ENCODE measurements around the gene TRIM41. TPM values are rescaled to one million over a fixed set of nuclear protein-coding genes. Genes with fewer than 3 reads are reported as not detected.

Gene TRIM41
- total and polyA plus RNA-seq, 9 of the 15 experiments (the other 6 are each of a cell fraction or from before 2014, with no cell fraction given), result 1.8 to 47.6 (median 20.9) TPM

GRCh38 chr5:181259283-181259682, 36.2 kb downstream of the TRIM41 start:
- Histone ChIP-seq H3K27ac (ENCODE audit: extremely low read depth, low read depth, low read length) (peak overlapping the region; percentile 99; the same call in 1 of the 3 replicates), H3K27me3 (ENCODE audit: control insufficient read depth in 2 of 2, insufficient read depth in 2 of 2, low read length in 2 of 2) (no peaks in the 10 kb centered on the region), H3K79me2 (ENCODE audit: control insufficient read depth, insufficient read depth, low read length) (peaks cover 84% of the 10 kb centered on the region), H3K4me1 (replicated peaks in 1 of 2; ENCODE audit: control insufficient read depth in 2 of 2, insufficient read depth in 2 of 2, low read length in 2 of 2) (peaks cover 23 to 25% of the 10 kb centered on the region in 2 experiments; a peak in 4 of 5 replicates), H4K20me1 (replicated peaks; ENCODE audit: control insufficient read depth, insufficient read depth, low read length) (peaks cover 33% of the 10 kb centered on the region), H3K9ac (ENCODE audit: insufficient read depth in 1 of 2, low read depth in 2 of 2, low read length in 2 of 2) (peak overlapping the region; percentile 98 to 99; a peak in 3 of 4 replicates), H2AFZ (ENCODE audit: low read depth, low read length) (no peak overlapping the region), H3K4me2 (ENCODE audit: insufficient read depth, low read length) (peak overlapping the region; percentile 99), H3K4me3 (peak overlapping the region; percentile 98), H3K9me3 (replicated peaks; ENCODE audit: control insufficient read depth, insufficient read depth, low read depth, low read length) (no peaks in the 10 kb centered on the region), H3K9me1 (ENCODE audit: control insufficient read depth, insufficient read depth, low read length) (no peaks in the 10 kb centered on the region), H3K36me3 (ENCODE audit: control insufficient read depth, insufficient read depth, low read length) (peaks cover 47% of the 10 kb centered on the region)
- CTCF ChIA-PET (ENCODE audit: low intra/inter-chr PET ratio), result no interaction called here
- 0% methylated on average over 2 of the region's 2 CpGs for WGBS (ENCODE audit: insufficient coverage, low coverage, missing lambda C conversion rate)
- POLR2A ChIA-PET, result interaction anchor here (0.8 to 13.0 kb wide), 3 partner anchors 14 to 22 kb away, joined by 5 to 185 read pairs (median 5); partner anchors contain the start of gene RACK1
- DNase-seq (ENCODE audit: extremely low read depth in 1 of 4, low spot score in 3 of 4), result peak in 1 of 4 experiments; percentile 69
- ATAC-seq, result no peak
- FAIRE-seq, result peak; percentile 58
- no TSS peak for BruUV-seq (replicated peaks)
- intact Hi-C loops (cut with micrococcal nuclease), result no loop called here
- in situ Hi-C loops (cut with MboI), result no loop called here
- peak; percentile 23; the same call in 1 of the 2 replicates for TF ChIP-seq POLR2AphosphoS5 (IDR thresholded peaks at IDR 0.05; ENCODE audit: control insufficient read depth, insufficient read depth, low read depth, low read length)
- TF ChIP-seq ZNF175 (CRISPR knock-in tag; IDR thresholded peaks at IDR 0.05; ENCODE audit: low read depth), result no peak
- no peak for TF ChIP-seq SNRNP70 (optimal IDR thresholded peaks at IDR 0.05; ENCODE audit: low read depth, low read length)
- peak; percentile 20; the same call in 1 of the 2 replicates for TF ChIP-seq CBFA2T2 (conservative IDR thresholded peaks at IDR 0.05)
- no peak for TF ChIP-seq CTCFL (IDR thresholded peaks at IDR 0.05; ENCODE audit: borderline replicate concordance, insufficient read depth, low read depth, low read length, poor library complexity, severe bottlenecking)
- TF ChIP-seq HNRNPUL1 (IDR thresholded peaks at IDR 0.05; ENCODE audit: low read length), result no peak
- TF ChIP-seq SP2 (IDR thresholded peaks at IDR 0.05; ENCODE audit: extremely low read depth, low read depth, low read length, poor library complexity, severe bottlenecking), result no peak
- TF ChIP-seq NR2F6 (CRISPR knock-in tag; IDR thresholded peaks at IDR 0.05), result no peak
- TF ChIP-seq RFX7 (CRISPR knock-in tag; IDR thresholded peaks at IDR 0.05), result no peak
- no peak for TF ChIP-seq THRA (IDR thresholded peaks at IDR 0.05)
- TF ChIP-seq MIER1 (IDR thresholded peaks at IDR 0.05; ENCODE audit: low read depth), result no peak
- TF ChIP-seq NFATC3 (IDR thresholded peaks at IDR 0.05), result no peak
- no peak for TF ChIP-seq MBD2 (IDR thresholded peaks at IDR 0.05; ENCODE audit: borderline replicate concordance, low read depth)
- TF ChIP-seq CTBP1 (IDR thresholded peaks at IDR 0.05; ENCODE audit: borderline replicate concordance), result peak; percentile 55
- no peak for TF ChIP-seq ZNF263 (CRISPR knock-in tag; IDR thresholded peaks at IDR 0.05; ENCODE audit: borderline replicate concordance)
- TF ChIP-seq ZC3H4 (CRISPR knock-in tag; IDR thresholded peaks at IDR 0.05; ENCODE audit: borderline replicate concordance), result no peak
- peak; percentile 16; the same call in 1 of the 2 replicates for TF ChIP-seq NCOR1 (IDR thresholded peaks at IDR 0.05)
- no peak for TF ChIP-seq ARID3A (IDR thresholded peaks at IDR 0.05; ENCODE audit: borderline replicate concordance, low read depth, low read length)
- TF ChIP-seq ZNF124 (CRISPR knock-in tag; IDR thresholded peaks at IDR 0.05), result no peak
- TF ChIP-seq TFAM (CRISPR knock-in tag; conservative IDR thresholded peaks at IDR 0.05), result no peak

Data from K562 (cell line).